GM21423 (cell line): ENCODE results near the gene AXL.
"Not testable (repeated sequence)": the region's sequence is repeated elsewhere in the genome, so short reads cannot be mapped to it uniquely, and the experiment has no call there.

Source experiments
- ATAC-seq: cut with Tn5 transposase; IDR thresholded peaks from one replicate; pipeline ENCODE4 v1.9.1; 2021; ENCODE audit warnings: mild to moderate bottlenecking, moderate library complexity; ENCODE audit not compliant: unreplicated experiment

Gene AXL

GRCh38 chr19:41269055-41269454 is 50.0 kb downstream of the AXL start:
- ATAC-seq: no peak

- no peak for ATAC-seq
Observed at GRCh38 chr19:41269571-41269970, 50.5 kb downstream of the AXL start.

- no peak for ATAC-seq
Observed at GRCh38 chr19:41273076-41273475, 54.1 kb downstream of the AXL start.

GRCh38 chr19:41274802-41275201 is 55.8 kb downstream of the AXL start:
- ATAC-seq: no peak

- no peak for ATAC-seq
Observed at GRCh38 chr19:41276231-41276630, 57.2 kb downstream of the AXL start.

- ATAC-seq: no peak
Observed at GRCh38 chr19:41278478-41278877, 59.5 kb downstream of the AXL start.

GRCh38 chr19:41288673-41289530 is 69.9 kb downstream of the AXL start:
- ATAC-seq: no peak

GRCh38 chr19:41289814-41290213 is 70.8 kb downstream of the AXL start:
- ATAC-seq: not testable (repeated sequence)

GRCh38 chr19:41294393-41294792 is 75.4 kb downstream of the AXL start:
- ATAC-seq: no peak

- ATAC-seq: no peak
Observed at GRCh38 chr19:41295499-41295898, 76.5 kb downstream of the AXL start.

- ATAC-seq: no peak
Observed at GRCh38 chr19:41296433-41296871, 77.4 kb downstream of the AXL start.

- peak; percentile 67 for ATAC-seq
Observed at GRCh38 chr19:41297628-41298347, 78.8 kb downstream of the AXL start.

- no peak for ATAC-seq
Observed at GRCh38 chr19:41298348-41298964, 79.4 kb downstream of the AXL start.

GRCh38 chr19:41299046-41299754 is 80.2 kb downstream of the AXL start:
- no peak for ATAC-seq

GRCh38 chr19:41299755-41300089 is 80.7 kb downstream of the AXL start:
- no peak for ATAC-seq

GRCh38 chr19:41300555-41300954 is 81.5 kb downstream of the AXL start:
- ATAC-seq: no peak

GRCh38 chr19:41302624-41303351 is 83.8 kb downstream of the AXL start:
- no peak for ATAC-seq

- ATAC-seq: no peak
Observed at GRCh38 chr19:41303954-41304353, 84.9 kb downstream of the AXL start.

GRCh38 chr19:41304706-41305483 is 85.9 kb downstream of the AXL start:
- ATAC-seq: no peak
